Measurements from ENCODE around the gene TDRD9. TPM values are rescaled to one million over a fixed set of nuclear protein-coding genes. Genes with fewer than 3 reads are reported as not detected.

Gene TDRD9
- polyA plus RNA-seq, 1 experiment: 2.2 TPM

DNA sequence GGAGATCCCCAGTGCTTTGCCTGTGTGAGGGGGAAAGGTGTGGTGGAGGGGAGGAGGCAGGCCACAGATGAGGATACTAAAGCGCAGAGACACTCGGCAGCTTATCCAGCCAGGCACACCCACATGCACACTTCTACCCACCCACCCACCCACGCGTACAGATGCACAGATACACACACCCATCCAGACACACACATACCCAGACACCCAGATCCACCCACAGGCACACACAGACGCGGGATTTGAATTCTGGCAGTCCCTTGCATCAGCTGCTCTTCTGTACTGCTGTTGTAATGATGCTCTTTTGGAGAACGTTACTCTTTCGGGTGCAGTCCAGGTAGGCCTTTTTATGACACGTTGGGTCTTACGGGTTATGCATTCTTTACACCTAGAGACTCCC lies 69.8 kb downstream of the TDRD9 start:
- ChIA-PET CTCF (no interaction called here), POLR2A (no interaction called here)
- TF ChIP-seq, protein P1, sequence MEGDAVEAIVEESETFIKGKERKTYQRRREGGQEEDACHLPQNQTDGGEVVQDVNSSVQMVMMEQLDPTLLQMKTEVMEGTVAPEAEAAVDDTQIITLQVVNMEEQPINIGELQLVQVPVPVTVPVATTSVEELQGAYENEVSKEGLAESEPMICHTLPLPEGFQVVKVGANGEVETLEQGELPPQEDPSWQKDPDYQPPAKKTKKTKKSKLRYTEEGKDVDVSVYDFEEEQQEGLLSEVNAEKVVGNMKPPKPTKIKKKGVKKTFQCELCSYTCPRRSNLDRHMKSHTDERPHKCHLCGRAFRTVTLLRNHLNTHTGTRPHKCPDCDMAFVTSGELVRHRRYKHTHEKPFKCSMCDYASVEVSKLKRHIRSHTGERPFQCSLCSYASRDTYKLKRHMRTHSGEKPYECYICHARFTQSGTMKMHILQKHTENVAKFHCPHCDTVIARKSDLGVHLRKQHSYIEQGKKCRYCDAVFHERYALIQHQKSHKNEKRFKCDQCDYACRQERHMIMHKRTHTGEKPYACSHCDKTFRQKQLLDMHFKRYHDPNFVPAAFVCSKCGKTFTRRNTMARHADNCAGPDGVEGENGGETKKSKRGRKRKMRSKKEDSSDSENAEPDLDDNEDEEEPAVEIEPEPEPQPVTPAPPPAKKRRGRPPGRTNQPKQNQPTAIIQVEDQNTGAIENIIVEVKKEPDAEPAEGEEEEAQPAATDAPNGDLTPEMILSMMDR (IDR thresholded peaks at IDR 0.05; ENCODE audit: insufficient read depth, low read depth, low read length): no peak
- no peak for DNase-seq (ENCODE audit: low read depth)
- no peaks in the 10 kb centered on the region for H3K36me3 ChIP-seq (ENCODE audit: control insufficient read depth, insufficient read depth, low read length)
- H3K4me3 ChIP-seq (ENCODE audit: low read depth, low read length): no peak overlapping the region
- peaks cover 1% of the 10 kb centered on the region for H3K27me3 ChIP-seq (ENCODE audit: control insufficient read depth, insufficient read depth, low read length)

DNA sequence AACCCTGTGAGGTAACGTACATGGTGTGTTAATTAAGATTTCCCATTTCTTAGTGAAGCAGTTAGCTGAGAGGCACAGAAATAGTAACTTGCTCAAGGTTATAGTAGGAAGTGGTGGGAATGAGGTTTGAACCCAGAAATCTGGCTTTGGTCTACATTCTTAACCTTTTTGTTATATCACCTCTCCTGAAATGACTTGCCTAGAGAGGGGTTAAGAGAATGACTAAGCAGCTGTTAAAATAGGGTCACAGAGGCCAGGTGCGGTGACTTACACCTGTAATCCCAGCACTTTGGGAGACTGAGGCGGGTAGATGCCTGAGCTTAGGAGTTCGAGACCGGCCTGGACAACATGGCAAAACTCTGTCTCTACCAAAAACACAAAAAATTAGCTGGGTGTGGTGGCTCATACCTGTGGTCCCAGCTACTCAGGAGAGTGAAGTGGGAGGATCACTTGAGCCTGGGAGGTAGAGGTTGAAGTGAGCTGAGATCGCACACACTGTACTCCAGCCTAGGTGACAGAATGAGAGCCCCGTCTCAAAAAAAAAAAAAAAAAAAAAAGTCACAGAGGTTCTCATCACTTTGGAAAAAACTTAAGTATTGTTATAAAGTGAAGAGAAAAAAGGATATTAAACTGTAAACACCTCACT lies 71.7 kb downstream of the TDRD9 start:
- H3K4me3 ChIP-seq (ENCODE audit: low read depth, low read length): no peak overlapping the region
- CTCF ChIA-PET: no interaction called here
- no peak for DNase-seq (ENCODE audit: low read depth)
- peaks cover 1% of the 10 kb centered on the region for H3K27me3 ChIP-seq (ENCODE audit: control insufficient read depth, insufficient read depth, low read length)
- POLR2A ChIA-PET: no interaction called here
- TF ChIP-seq, protein P1 (IDR thresholded peaks at IDR 0.05; ENCODE audit: insufficient read depth, low read depth, low read length): no peak
- no peaks in the 10 kb centered on the region for H3K36me3 ChIP-seq (ENCODE audit: control insufficient read depth, insufficient read depth, low read length)

- no peak for DNase-seq (ENCODE audit: low read depth)
- H3K36me3 ChIP-seq (ENCODE audit: control insufficient read depth, insufficient read depth, low read length): no peaks in the 10 kb centered on the region
- TF ChIP-seq, protein P1 (IDR thresholded peaks at IDR 0.05; ENCODE audit: insufficient read depth, low read depth, low read length): 0 out of 2 replicates have a peak, but pooled peaks have one; percentile 11
- ChIA-PET CTCF (no interaction called here), POLR2A (no interaction called here)
- no peak overlapping the region for H3K4me3 ChIP-seq (ENCODE audit: low read depth, low read length)
- H3K27me3 ChIP-seq (ENCODE audit: control insufficient read depth, insufficient read depth, low read length): peaks cover 1% of the 10 kb centered on the region
These were observed 72.7 kb downstream of the TDRD9 start for GRCh38 chr14:104001003-104001402.

DNA sequence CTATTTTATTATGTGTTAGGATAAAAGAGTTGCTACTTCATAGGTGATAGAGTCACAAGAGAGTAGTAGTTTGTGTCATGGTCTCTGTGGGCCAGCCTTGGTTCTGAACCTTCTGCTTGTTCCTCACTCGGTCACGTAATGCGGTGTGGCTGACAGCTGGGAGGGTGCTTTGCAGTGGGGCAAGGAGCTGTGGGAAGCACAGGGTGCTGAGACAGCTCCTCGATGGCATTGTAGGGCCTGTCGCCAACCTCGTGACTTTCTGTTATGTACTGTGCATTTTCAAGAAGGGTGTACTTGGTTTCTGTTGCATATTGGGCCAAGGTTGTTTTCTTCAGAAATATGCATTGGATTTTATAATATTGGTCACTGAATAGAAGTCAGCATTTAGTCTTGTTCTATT lies 75.4 kb downstream of the TDRD9 start:
- Histone ChIP-seq H3K4me3 (ENCODE audit: low read depth, low read length) (no peak overlapping the region), H3K27me3 (ENCODE audit: control insufficient read depth, insufficient read depth, low read length) (no peaks in the 10 kb centered on the region), H3K36me3 (ENCODE audit: control insufficient read depth, insufficient read depth, low read length) (no peaks in the 10 kb centered on the region)
- ChIA-PET POLR2A (no interaction called here), CTCF (no interaction called here)
- TF ChIP-seq, protein P1 (IDR thresholded peaks at IDR 0.05; ENCODE audit: insufficient read depth, low read depth, low read length): no peak
- no peak for DNase-seq (ENCODE audit: low read depth)

GRCh38 chr14:104004849-104005248 lies 76.6 kb downstream of the TDRD9 start:
- H3K4me3 ChIP-seq (ENCODE audit: low read depth, low read length): no peak overlapping the region
- ChIA-PET CTCF (no interaction called here), POLR2A (no interaction called here)
- TF ChIP-seq, protein P1 (IDR thresholded peaks at IDR 0.05; ENCODE audit: insufficient read depth, low read depth, low read length): no peak
- no peak for DNase-seq (ENCODE audit: low read depth)
- H3K27me3 ChIP-seq (ENCODE audit: control insufficient read depth, insufficient read depth, low read length): no peaks in the 10 kb centered on the region
- H3K36me3 ChIP-seq (ENCODE audit: control insufficient read depth, insufficient read depth, low read length): no peaks in the 10 kb centered on the region
